Panc1 (cell line): ENCODE data around the gene ANKMY2. TPM values are rescaled to one million over a fixed set of nuclear protein-coding genes. Genes with fewer than 3 reads are reported as not detected.

ENCODE experiments used
- ATAC-seq: fragments of 200-7000 bp; cut with Tn5 transposase; 2 replicates; pipeline ENCODE4 v1.9.1; 2020; ENCODE audit warnings: mild to moderate bottlenecking, moderate library complexity
- BruUV-seq: library from RNA; stranded (reverse); fragments of 400-500 nt; replicated peaks from 2 replicates; lab custom pipeline; 2021; lab: Mats Ljungman, UMichigan
- CTCF ChIA-PET: fragments of 300-600 bp; sonication (Branson Sonifier 250); formaldehyde crosslinking; loops from one replicate; lab custom pipeline; 2022; ENCODE audit warnings: antibody characterized with exemption; lab: Charles Lee
- POLR2A ChIA-PET: fragments of 300-600 bp; sonication (Branson Sonifier 250); formaldehyde crosslinking; loops from one replicate; lab custom pipeline; 2022; ENCODE audit warnings: antibody characterized with exemption; lab: Charles Lee
- DNase-seq: peaks from one replicate; pipeline ENCODE4 v3.0.0-alpha.2; 2010; ENCODE audit warnings: low read depth, low spot score
- H3K27ac ChIP-seq: 2 replicates; pipeline ENCODE4 v1.5.1; 2011; ENCODE audit warnings: mild to moderate bottlenecking, low read length, inconsistent platforms
- H3K27me3 ChIP-seq: fragments of 200-500 bp; sonication (Bioruptor generic); 2 replicates; pipeline ENCODE4 v1.6.0; 2014; ENCODE audit warnings: low read length, inconsistent platforms; ENCODE audit not compliant: control insufficient read depth, insufficient read depth
- H3K36me3 ChIP-seq: fragments of 200-500 bp; sonication (Bioruptor generic); 2 replicates; pipeline ENCODE4 v1.5.1; 2014; ENCODE audit warnings: inconsistent platforms, mild to moderate bottlenecking, low read length, moderate library complexity; ENCODE audit not compliant: control insufficient read depth, insufficient read depth
- H3K4me1 ChIP-seq: 2 replicates; pipeline ENCODE4 v1.5.1; 2011; ENCODE audit warnings: inconsistent platforms, mild to moderate bottlenecking, low read length, moderate library complexity; ENCODE audit not compliant: control insufficient read depth, insufficient read depth
- H3K4me3 ChIP-seq, 2 experiments: 2 replicates each; pipeline ENCODE4 v1.5.1; 2011 to 2012; ENCODE audit warnings: low read depth in 2 of 2, low read length in 2 of 2, mild to moderate bottlenecking in 2 of 2, inconsistent platforms in 1 of 2, moderate library complexity in 1 of 2
- H3K9me3 ChIP-seq: fragments of 200-500 bp; sonication (Bioruptor generic); 2 replicates; pipeline ENCODE4 v1.5.1; 2014; ENCODE audit warnings: low read depth, mild to moderate bottlenecking, inconsistent platforms, low read length, moderate library complexity; ENCODE audit not compliant: control insufficient read depth, insufficient read depth
- CTCF ChIP-seq: fragments of 450-650 bp; IDR thresholded peaks from 2 replicates; pipeline ENCODE4 v1.5.1; 2017; ENCODE audit warnings: mild to moderate bottlenecking
- POLR2AphosphoS5 ChIP-seq: IDR thresholded peaks from 2 replicates; pipeline ENCODE4 v1.6.1; 2012; ENCODE audit warnings: mild to moderate bottlenecking, low read depth, low read length, moderate library complexity
- REST ChIP-seq, 2 experiments: IDR thresholded peaks; 2 replicates each; pipeline ENCODE4 v1.6.1; 2011 to 2012; ENCODE audit warnings: low read depth in 2 of 2, control low read depth in 1 of 2, low read length in 1 of 2, mild to moderate bottlenecking in 1 of 2, moderate library complexity in 1 of 2; ENCODE audit not compliant: insufficient read depth in 1 of 2
- SIN3A ChIP-seq: IDR thresholded peaks from 2 replicates; pipeline ENCODE4 v1.6.1; 2012; ENCODE audit warnings: low read depth, mild to moderate bottlenecking, low read length, moderate library complexity, borderline replicate concordance; ENCODE audit not compliant: insufficient read depth
- TCF7L2 ChIP-seq: IDR thresholded peaks from 2 replicates; pipeline ENCODE4 v1.6.1; 2011; ENCODE audit warnings: mild to moderate bottlenecking, low read depth, low read length, inconsistent platforms
- in situ Hi-C: cut with HindIII; loops from 2 replicates; pipeline ENCODE4 v1.10.0; 2016; ENCODE audit warnings: low sequenced_read_pairs, low pct_unique_long_range_greater_than_20kb
- intact Hi-C: fragments of 100-400 bp; cut with micrococcal nuclease; formaldehyde crosslinking; loops from one replicate; pipeline ENCODE4 v1.10.0; 2022; ENCODE audit not compliant: unreplicated experiment
- total RNA-seq: library from RNA; stranded (reverse); gene quantifications from one replicate; pipeline ENCODE4 v1.2.1, GENCODE V29; 2021; ENCODE audit not compliant: unreplicated experiment

Gene ANKMY2
- total RNA-seq, 1 experiment from 2014 or later, result 18.6 TPM

- no peaks in the 10 kb centered on the region for H3K36me3 ChIP-seq
- H3K9me3 ChIP-seq, result no peaks in the 10 kb centered on the region
- no peaks in the 10 kb centered on the region for H3K4me1 ChIP-seq
- in situ Hi-C loops, result no loop called here
- TF ChIP-seq SIN3A (no peak), TCF7L2 (no peak)
- intact Hi-C loops, result no loop called here
- POLR2A ChIA-PET, result no interaction called here
- no peak overlapping the region for H3K4me3 ChIP-seq
- H3K27me3 ChIP-seq, result no peaks in the 10 kb centered on the region
- CTCF ChIA-PET, result no interaction called here
- no TSS peak for BruUV-seq
- no peak overlapping the region for H3K27ac ChIP-seq
- DNase-seq, result no peak
- no peak for ATAC-seq
Observed at GRCh38 chr7:16636555-16637101, 8.9 kb downstream of the ANKMY2 start.

GRCh38 chr7:16634271-16634738, 11.2 kb downstream of the ANKMY2 start:
- CTCF ChIA-PET, result no interaction called here
- in situ Hi-C loops (no loop called here), intact Hi-C loops (no loop called here)
- Histone ChIP-seq H3K36me3 (no peaks in the 10 kb centered on the region), H3K4me1 (no peaks in the 10 kb centered on the region), H3K27ac (no peak overlapping the region), H3K4me3 (no peak overlapping the region), H3K9me3 (no peaks in the 10 kb centered on the region), H3K27me3 (no peaks in the 10 kb centered on the region)
- no peak for ATAC-seq
- BruUV-seq, result no TSS peak
- TF ChIP-seq REST (IDR thresholded peaks at IDR 0.05; ENCODE audit: insufficient read depth in 1 of 2, low read depth in 2 of 2, low read length in 1 of 2) (no peak), POLR2AphosphoS5 (no peak), CTCF (no peak), TCF7L2 (no peak), SIN3A (no peak)
- DNase-seq, result no peak
- POLR2A ChIA-PET, result no interaction called here

GRCh38 chr7:16630654-16631053, 14.9 kb downstream of the ANKMY2 start:
- Histone ChIP-seq H3K36me3 (0 out of 2 replicates have a peak, but pooled peaks cover 2% of the 10 kb centered on the region), H3K4me1 (no peaks in the 10 kb centered on the region), H3K27ac (no peak overlapping the region), H3K27me3 (no peaks in the 10 kb centered on the region), H3K4me3 (no peak overlapping the region), H3K9me3 (no peaks in the 10 kb centered on the region)
- in situ Hi-C loops (no loop called here), intact Hi-C loops (no loop called here)
- ATAC-seq (no peak), DNase-seq (no peak)
- TF ChIP-seq POLR2AphosphoS5, result no peak
- no peak for TF ChIP-seq TCF7L2
- no peak for TF ChIP-seq REST (IDR thresholded peaks at IDR 0.05; ENCODE audit: insufficient read depth in 1 of 2, low read depth in 2 of 2, low read length in 1 of 2)
- TF ChIP-seq SIN3A, result no peak
- no peak for TF ChIP-seq CTCF
- CTCF ChIA-PET, result no interaction called here
- no TSS peak for BruUV-seq
- POLR2A ChIA-PET, result no interaction called here
